Superior temporal gyrus (tissue), 1 donor: Measurements from ENCODE around the gene CFL1.
"Not testable (repeated sequence)": the region's sequence is repeated elsewhere in the genome, so short reads cannot be mapped to it uniquely, and the experiment has no call there.

Experiments used
- DNase-seq: peaks from one replicate; pipeline ENCODE4 v3.0.0-alpha.2; 2016; ENCODE audit errors: extremely low spot score

Gene CFL1

GRCh38 chr11:65857853-65858680 is at the start of gene CFL1:
CFL1 (minus strand) TSS chr11:65858180; CDS start chr11:65858099, 81 bp downstream.
- peak; percentile 96 for DNase-seq

GRCh38 chr11:65906602-65907001 is 48.6 kb upstream of the CFL1 start:
- DNase-seq = no peak

- DNase-seq = no peak
Observed at GRCh38 chr11:65903715-65904114, 45.7 kb upstream of the CFL1 start.

- no peak for DNase-seq
Observed at GRCh38 chr11:65903068-65903481, 45.1 kb upstream of the CFL1 start.

- no peak for DNase-seq
Observed at GRCh38 chr11:65900899-65901180, 42.9 kb upstream of the CFL1 start.

DNA sequence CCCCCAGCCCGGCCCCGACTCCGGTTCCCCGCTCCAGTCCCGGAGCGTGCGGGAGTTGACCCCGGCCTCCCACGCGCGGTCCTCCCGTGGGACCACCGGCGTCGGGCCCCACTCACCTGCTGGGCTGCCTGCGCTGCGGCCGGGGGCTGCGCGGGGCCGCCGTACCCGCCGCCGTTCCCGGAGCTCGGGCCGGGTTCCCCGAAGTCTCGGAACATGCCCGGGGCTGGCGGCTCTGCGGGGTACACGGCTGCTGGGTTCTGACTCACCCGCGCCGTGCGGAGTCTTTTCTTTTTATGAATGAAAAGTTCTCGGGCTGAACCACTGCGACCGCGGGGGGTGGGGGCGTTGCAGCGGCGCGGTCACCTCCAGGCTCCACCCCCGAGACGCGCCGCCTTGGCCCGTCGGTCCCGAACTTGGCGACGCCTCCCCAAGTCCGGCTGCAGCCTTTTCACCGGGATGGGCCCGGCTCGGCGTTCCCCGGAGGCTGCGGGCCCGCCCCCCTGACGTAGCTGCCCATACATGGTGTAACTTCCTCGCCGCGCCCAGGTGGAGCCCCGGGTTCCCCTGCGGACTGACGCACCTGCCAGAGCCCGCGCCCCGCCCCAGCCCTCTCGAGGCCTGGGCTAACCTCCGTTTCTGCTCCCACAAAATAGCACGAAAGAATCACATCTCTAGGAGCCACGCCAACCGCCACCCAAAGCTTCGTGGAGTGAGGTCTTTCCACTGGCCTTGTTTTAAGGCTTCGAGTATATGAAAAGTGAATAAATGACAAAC is 42.3 kb upstream of the CFL1 start, which contains the start of gene FOSL1:
Gene FOSL1 (minus strand): TSS at position 264 of the 774 bp plus-strand sequence. CDS start 49 bp downstream, at position 215.
- no peak for DNase-seq

DNA sequence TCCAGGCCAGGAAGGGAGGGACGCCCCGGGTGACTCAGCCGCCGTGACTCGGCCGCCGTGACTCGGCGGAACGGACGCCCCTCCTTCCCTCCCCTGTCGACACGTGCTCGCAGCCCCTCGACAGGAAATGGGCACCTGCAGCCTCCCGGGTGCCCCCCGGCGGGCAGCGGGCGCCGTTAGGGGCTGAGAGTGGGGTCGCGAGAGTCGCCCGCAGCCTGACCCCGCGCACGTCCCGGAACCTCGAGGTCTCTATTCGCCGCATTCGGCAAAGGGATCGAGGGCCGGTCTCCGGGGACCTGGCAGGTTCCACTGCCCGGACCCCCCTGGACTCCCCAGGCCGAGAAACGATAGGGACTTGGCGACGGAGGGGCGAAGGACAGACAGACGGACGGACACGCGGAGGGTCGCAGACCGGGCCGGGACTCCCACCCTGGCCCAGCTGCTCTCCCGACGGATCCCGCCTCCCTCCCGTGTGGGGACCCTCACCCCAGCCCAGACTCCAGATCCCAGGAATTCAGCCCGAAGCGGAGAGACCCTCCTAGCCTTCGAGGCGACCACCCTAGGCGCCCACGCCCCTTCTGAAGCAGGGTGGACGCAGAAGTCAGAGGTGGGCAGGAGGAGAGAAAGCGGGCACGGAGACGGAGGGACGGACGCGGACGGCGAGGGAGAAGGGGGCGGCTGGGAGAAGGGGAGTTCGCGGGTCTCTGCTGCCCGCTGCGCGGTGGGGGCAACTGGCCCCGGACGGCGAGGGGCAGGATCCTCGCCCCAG is 41.6 kb upstream of the CFL1 start:
- DNase-seq = no peak

GRCh38 chr11:65898656-65899355 is 40.8 kb upstream of the CFL1 start:
- DNase-seq = no peak

DNA sequence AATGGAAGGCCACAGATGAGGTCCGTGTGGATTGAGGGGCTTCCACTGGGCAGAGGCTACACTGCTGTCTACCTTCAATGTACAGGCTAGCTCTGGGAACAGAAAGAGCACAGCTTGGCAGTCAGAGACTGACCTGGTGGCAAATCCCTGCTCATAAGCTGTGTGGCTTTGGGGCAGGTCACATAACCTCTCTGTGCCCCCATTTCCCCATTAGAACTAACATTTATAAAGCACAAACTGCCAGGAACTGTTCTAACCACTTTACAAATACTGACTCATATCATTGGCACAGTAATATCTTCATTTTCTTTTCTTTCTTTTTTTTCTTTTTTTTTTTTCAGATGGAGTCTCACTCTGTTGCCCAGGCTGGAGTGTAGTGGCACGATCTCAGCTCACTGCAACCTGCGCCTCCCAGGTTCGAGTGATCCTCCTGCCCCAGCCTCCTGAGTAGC is 39.1 kb upstream of the CFL1 start:
- DNase-seq = no peak

GRCh38 chr11:65896034-65896999 is 38.3 kb upstream of the CFL1 start:
- no peak for DNase-seq

DNA sequence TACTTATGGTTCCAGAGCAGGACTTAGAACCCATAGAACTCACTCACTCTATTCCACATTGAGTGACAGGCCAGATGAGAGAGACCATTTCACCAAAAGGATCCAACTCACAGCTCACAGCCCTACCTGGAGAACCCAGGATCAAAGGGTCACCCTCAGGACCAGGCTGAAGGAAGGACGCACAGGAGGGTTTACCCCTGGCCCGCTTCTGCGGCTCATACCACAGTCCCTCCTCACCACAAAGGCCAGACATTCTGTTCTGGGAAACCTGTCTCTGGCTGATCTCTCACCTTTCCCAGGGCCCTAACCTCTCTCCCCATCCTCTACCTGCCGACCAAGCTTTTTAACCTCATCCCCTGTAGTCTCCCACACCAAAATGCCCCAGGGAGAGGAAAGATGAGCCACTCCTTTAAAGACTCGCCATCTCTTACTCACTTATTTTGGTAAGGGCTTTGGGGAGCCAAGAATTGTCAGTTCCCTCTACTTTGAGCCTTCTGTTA is 37.6 kb upstream of the CFL1 start:
- DNase-seq = no peak

DNA sequence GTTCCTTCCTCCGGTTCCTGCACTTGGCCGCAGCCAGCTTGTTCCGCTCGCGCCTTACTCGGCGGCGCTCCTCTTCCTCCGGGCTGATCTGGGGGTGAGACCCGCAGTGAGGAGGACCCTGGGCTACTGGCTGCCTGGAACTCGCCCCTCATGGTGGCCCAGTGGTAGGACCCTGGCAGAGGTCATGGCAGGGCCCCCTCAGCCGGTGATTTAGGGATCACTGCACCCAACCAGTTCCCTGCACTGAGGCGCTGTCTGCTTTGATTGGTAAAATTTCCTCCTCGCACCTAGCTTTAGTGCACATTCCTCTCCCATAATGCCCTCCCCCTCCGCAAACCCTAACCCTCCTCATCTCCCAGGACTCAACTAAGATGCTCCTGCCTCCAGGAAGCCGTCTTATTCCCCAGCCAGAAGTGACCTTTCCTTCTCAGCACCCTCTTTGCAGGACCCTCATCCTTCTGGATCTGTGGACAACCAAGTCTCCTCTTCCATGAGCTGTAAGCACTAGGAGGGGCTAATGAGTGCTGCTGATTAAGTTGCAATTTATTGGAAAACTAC is 36.1 kb upstream of the CFL1 start:
- DNase-seq = no peak

- no peak for DNase-seq
Observed at GRCh38 chr11:65892661-65893317, 34.8 kb upstream of the CFL1 start.

GRCh38 chr11:65892137-65892540 is 34.2 kb upstream of the CFL1 start:
- not testable (repeated sequence) for DNase-seq

DNA sequence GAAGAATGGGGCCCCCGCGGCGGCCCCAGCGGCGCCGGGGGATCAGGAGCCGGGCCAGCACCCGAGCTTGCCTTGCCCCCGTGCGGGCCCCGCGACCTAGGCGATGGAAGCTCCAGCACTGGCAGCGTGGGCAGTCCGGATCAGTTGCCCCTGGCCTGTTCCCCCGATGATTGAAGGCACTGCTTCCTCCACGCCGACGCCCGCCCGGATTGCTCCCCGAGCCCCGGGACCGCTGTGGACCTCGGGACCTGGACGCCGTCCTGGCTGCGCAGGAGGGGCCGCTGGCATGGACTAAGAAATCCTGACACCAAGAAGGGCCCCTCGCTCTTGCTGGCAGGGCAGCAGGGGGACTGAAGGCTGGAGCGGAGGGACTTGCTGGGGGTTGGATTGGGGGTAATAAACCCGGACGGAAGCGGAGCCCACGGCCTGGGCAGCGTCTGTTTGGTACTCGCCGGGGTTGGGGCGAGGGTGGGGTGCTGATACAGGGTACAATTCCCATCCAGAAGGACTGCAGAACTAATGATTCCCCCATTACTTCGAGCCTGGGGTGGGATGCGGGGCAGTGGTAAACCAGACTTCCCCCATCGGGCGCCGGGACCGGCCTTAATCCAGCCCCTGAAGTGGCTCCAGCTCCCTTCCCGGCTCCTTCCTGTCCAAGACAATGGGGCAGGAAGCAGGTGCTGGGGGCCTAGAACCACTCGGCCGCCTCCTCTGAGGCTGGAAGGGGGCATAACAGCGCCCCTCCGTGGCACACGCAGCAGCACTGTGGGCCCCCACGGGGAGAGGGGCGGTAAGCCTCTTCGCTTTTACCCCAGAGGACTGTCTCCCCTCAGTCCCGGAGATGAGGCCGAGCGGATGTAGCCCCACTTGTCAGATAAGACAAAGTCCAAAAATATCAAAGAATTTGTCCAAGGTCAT is 33.5 kb upstream of the CFL1 start:
- no peak for DNase-seq

GRCh38 chr11:65890324-65891218 is 32.6 kb upstream of the CFL1 start, which contains the start of gene CCDC85B:
CCDC85B (plus strand) TSS chr11:65890673; CDS start chr11:65890784, 111 bp downstream.
- peak; percentile 99 for DNase-seq
